Fibroblast of mammary gland (primary cell): ENCODE measurements around the gene CHRNE.

Source experiments
- DNase-seq: peaks from one replicate; pipeline ENCODE4 v3.0.0-alpha.2; 2010; ENCODE audit warnings: low read depth
- H3K4me3 ChIP-seq: 2 replicates; pipeline ENCODE4 v1.5.1; 2011; ENCODE audit warnings: low read depth, mild to moderate bottlenecking, low read length, moderate library complexity; ENCODE audit not compliant: control insufficient read depth
- CTCF ChIP-seq: conservative IDR thresholded peaks from 2 replicates; pipeline ENCODE4 v1.5.1; 2011; ENCODE audit warnings: low read depth, low read length, inconsistent platforms; ENCODE audit not compliant: control insufficient read depth, insufficient read depth

CHRNE gene

GRCh38 chr17:4939546-4939795 lies 36.6 kb upstream of the CHRNE start:
- no peak for TF ChIP-seq CTCF
- H3K4me3 ChIP-seq: peak overlapping the region; percentile 94
- no peak for DNase-seq

GRCh38 chr17:4938688-4939545 lies 36.0 kb upstream of the CHRNE start:
- H3K4me3 ChIP-seq: peak overlapping the region; percentile 94
- DNase-seq: no peak
- TF ChIP-seq CTCF: no peak

GRCh38 chr17:4938069-4938491 lies 35.2 kb upstream of the CHRNE start:
- DNase-seq: no peak
- TF ChIP-seq CTCF: no peak
- H3K4me3 ChIP-seq: no peak overlapping the region

- DNase-seq: no peak
- TF ChIP-seq CTCF: no peak
- no peak overlapping the region for H3K4me3 ChIP-seq
Measured at GRCh38 chr17:4937553-4937952, 34.7 kb upstream of the CHRNE start.

- no peak overlapping the region for H3K4me3 ChIP-seq
- no peak for TF ChIP-seq CTCF
- no peak for DNase-seq
Measured at GRCh38 chr17:4936436-4936835, 33.5 kb upstream of the CHRNE start.

- no peak for DNase-seq
- no peak for TF ChIP-seq CTCF
- H3K4me3 ChIP-seq: no peak overlapping the region
Measured at GRCh38 chr17:4935650-4936049, 32.8 kb upstream of the CHRNE start.
